C4-2B (cell line): ENCODE data around the gene USP48.

ENCODE experiments used
- CTCF ChIP-seq: fragments of 450-650 bp; conservative IDR thresholded peaks from 2 replicates; pipeline ENCODE4 v1.5.1; 2017; ENCODE audit warnings: mild to moderate bottlenecking
- ZFX ChIP-seq: fragments of 450-650 bp; IDR thresholded peaks from 2 replicates; pipeline ENCODE4 v1.6.1; 2017

- peak; percentile 62 for TF ChIP-seq ZFX
- no peak; the same call in 1 of the 2 replicates for TF ChIP-seq CTCF
These were observed 541 bp downstream of the USP48 start for GRCh38 chr1:21782349-21782867.
